ENCODE results near the gene DRD3.

DNA sequence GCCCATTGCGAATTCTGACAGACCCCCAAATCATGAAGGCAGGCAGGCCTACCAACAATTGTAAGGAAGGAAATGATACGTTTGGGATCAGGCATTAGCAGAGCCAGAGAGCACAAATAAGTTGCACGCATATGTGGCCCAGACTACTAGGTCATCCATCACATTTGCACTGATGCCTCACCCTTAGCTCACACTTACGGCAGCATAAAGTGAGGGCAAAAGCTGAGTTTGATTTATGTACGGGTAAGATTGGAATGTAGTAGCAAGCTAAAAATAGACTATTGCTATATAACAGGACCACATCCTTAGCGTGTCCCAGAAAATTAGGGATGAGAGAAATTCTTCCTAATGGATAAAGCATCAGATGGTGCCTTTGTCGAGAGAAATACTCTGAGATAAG, 63.7 kb downstream of the DRD3 start:
- TF ChIP-seq, protein P1, sequence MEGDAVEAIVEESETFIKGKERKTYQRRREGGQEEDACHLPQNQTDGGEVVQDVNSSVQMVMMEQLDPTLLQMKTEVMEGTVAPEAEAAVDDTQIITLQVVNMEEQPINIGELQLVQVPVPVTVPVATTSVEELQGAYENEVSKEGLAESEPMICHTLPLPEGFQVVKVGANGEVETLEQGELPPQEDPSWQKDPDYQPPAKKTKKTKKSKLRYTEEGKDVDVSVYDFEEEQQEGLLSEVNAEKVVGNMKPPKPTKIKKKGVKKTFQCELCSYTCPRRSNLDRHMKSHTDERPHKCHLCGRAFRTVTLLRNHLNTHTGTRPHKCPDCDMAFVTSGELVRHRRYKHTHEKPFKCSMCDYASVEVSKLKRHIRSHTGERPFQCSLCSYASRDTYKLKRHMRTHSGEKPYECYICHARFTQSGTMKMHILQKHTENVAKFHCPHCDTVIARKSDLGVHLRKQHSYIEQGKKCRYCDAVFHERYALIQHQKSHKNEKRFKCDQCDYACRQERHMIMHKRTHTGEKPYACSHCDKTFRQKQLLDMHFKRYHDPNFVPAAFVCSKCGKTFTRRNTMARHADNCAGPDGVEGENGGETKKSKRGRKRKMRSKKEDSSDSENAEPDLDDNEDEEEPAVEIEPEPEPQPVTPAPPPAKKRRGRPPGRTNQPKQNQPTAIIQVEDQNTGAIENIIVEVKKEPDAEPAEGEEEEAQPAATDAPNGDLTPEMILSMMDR (IDR thresholded peaks at IDR 0.05; ENCODE audit: insufficient read depth, low read length) = no peak
- no peak for TF ChIP-seq GABPA (IDR thresholded peaks at IDR 0.05; ENCODE audit: low read depth)
- TF ChIP-seq, protein P2, sequence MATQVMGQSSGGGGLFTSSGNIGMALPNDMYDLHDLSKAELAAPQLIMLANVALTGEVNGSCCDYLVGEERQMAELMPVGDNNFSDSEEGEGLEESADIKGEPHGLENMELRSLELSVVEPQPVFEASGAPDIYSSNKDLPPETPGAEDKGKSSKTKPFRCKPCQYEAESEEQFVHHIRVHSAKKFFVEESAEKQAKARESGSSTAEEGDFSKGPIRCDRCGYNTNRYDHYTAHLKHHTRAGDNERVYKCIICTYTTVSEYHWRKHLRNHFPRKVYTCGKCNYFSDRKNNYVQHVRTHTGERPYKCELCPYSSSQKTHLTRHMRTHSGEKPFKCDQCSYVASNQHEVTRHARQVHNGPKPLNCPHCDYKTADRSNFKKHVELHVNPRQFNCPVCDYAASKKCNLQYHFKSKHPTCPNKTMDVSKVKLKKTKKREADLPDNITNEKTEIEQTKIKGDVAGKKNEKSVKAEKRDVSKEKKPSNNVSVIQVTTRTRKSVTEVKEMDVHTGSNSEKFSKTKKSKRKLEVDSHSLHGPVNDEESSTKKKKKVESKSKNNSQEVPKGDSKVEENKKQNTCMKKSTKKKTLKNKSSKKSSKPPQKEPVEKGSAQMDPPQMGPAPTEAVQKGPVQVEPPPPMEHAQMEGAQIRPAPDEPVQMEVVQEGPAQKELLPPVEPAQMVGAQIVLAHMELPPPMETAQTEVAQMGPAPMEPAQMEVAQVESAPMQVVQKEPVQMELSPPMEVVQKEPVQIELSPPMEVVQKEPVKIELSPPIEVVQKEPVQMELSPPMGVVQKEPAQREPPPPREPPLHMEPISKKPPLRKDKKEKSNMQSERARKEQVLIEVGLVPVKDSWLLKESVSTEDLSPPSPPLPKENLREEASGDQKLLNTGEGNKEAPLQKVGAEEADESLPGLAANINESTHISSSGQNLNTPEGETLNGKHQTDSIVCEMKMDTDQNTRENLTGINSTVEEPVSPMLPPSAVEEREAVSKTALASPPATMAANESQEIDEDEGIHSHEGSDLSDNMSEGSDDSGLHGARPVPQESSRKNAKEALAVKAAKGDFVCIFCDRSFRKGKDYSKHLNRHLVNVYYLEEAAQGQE (IDR thresholded peaks at IDR 0.05; ENCODE audit: insufficient replicate concordance, low read depth) = no peak
- TF ChIP-seq POLR2AphosphoS5 (IDR thresholded peaks at IDR 0.05; ENCODE audit: low read depth) = no peak
